Activated T-helper 17 cell treated with anti-CD3 and anti-CD28 coated beads, Interleukin-2, amount 50 U/mL, for 72 hours (primary cell): ENCODE data around the gene ANO2. TPM values are rescaled to one million over a fixed set of nuclear protein-coding genes. Genes with fewer than 3 reads are reported as not detected.
"Not testable (repeated sequence)": the region's sequence is repeated elsewhere in the genome, so short reads cannot be mapped to it uniquely, and the experiment has no call there.

ENCODE experiments used
- ATAC-seq: fragments of 150-1000 bp; cut with Tn5 transposase; replicated peaks from 2 replicates; pipeline ENCODE4 v1.10.0; 2021; ENCODE audit warnings: mild to moderate bottlenecking, moderate library complexity
- H3K27ac Mint-ChIP-seq: one replicate; pipeline ENCODE4 v1.8.0; 2022; ENCODE audit warnings: mixed read lengths
- H3K27me3 Mint-ChIP-seq: one replicate; pipeline ENCODE4 v1.8.0; 2022; ENCODE audit warnings: mixed read lengths
- H3K36me3 Mint-ChIP-seq: one replicate; pipeline ENCODE4 v1.8.0; 2022; ENCODE audit warnings: low read depth, mild to moderate bottlenecking, mixed read lengths
- H3K4me1 Mint-ChIP-seq: one replicate; pipeline ENCODE4 v1.8.0; 2022; ENCODE audit warnings: mixed read lengths
- H3K4me3 Mint-ChIP-seq: one replicate; pipeline ENCODE4 v1.8.0; 2022; ENCODE audit warnings: mild to moderate bottlenecking, mixed read lengths
- H3K9me3 Mint-ChIP-seq: one replicate; pipeline ENCODE4 v1.8.0; 2022; ENCODE audit warnings: mixed read lengths
- total RNA-seq, 2 donors: library from RNA; stranded (reverse); gene quantifications; one replicate each; pipeline ENCODE4 v1.2.3, GENCODE V29; 2022

Gene ANO2
- total RNA-seq, 2 donors from 2014 or later = not detected

- peaks cover 9% of the 10 kb centered on the region for H3K27me3 Mint-ChIP-seq
- no peaks in the 10 kb centered on the region for H3K9me3 Mint-ChIP-seq
- no peak overlapping the region for H3K4me3 Mint-ChIP-seq
- no peak for ATAC-seq
- no peaks in the 10 kb centered on the region for H3K4me1 Mint-ChIP-seq
- no peak overlapping the region for H3K27ac Mint-ChIP-seq
- H3K36me3 Mint-ChIP-seq = no peaks in the 10 kb centered on the region
Measured at GRCh38 chr12:5871741-5872140, 73.3 kb downstream of the ANO2 start.

- ATAC-seq = no peak
- H3K27me3 Mint-ChIP-seq = peaks cover 4% of the 10 kb centered on the region
- no peak overlapping the region for H3K27ac Mint-ChIP-seq
- no peaks in the 10 kb centered on the region for H3K9me3 Mint-ChIP-seq
- H3K4me1 Mint-ChIP-seq = no peaks in the 10 kb centered on the region
- no peaks in the 10 kb centered on the region for H3K36me3 Mint-ChIP-seq
- H3K4me3 Mint-ChIP-seq = no peak overlapping the region
Measured at GRCh38 chr12:5870183-5870582, 74.9 kb downstream of the ANO2 start.

DNA sequence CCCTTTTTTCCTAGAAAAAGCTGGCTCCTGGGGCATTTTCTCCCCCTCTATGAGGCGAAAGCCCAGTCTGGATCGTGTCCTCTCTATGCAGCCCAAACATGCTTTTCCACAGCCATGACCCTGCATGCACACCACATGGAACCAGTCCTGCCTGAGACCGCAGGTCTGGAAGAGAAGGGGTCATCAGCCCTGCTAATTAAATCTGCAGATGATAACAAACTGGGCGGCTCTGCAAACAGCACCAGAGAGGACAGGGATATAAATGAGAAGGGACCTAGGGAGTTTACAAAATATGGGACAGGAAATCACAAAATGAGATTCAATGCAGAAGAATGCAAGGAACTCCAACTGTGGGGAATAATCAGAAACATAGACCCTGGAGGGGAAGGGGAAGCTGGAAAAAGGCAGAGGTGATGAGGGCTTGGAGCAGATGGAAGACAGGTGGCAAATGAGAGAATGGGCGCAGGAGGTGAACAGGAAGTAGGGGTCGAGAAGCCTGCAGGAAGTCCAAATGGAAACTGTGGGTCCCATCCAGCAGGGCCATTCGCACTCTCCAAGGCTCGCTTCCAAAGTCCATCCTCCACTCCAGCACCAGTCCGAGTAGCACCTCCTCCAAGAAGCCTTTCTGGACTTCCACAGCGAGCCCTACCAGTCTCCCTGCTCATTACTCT, 76.3 kb downstream of the ANO2 start:
- Mint-ChIP-seq H3K4me3 (no peak overlapping the region), H3K36me3 (no peaks in the 10 kb centered on the region), H3K9me3 (no peaks in the 10 kb centered on the region), H3K27ac (no peak overlapping the region), H3K27me3 (no peaks in the 10 kb centered on the region), H3K4me1 (no peaks in the 10 kb centered on the region)
- no peak for ATAC-seq

- Mint-ChIP-seq H3K36me3 (no peaks in the 10 kb centered on the region), H3K4me1 (no peaks in the 10 kb centered on the region), H3K27ac (no peak overlapping the region), H3K9me3 (no peaks in the 10 kb centered on the region), H3K27me3 (no peaks in the 10 kb centered on the region), H3K4me3 (no peak overlapping the region)
- no peak for ATAC-seq
Measured at GRCh38 chr12:5865397-5865796, 79.7 kb downstream of the ANO2 start.

DNA sequence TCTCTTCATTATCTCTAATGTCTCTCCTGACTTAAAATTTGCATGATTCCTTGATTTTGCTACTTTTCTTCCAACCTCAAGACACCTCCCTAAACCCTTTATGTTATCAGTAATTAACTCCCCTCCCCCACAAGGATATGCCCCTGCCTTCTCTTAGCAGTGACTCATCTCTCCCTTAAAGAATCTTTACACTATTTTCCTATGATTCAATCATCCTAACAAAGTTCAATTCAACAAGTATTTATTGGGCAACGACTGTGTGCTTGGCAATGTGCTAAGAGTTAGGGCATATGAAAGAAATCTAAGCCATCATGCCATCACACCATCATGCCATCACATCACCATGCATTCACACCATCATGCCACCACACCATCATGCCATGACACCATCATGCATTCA, 80.1 kb downstream of the ANO2 start:
- Mint-ChIP-seq H3K27me3 (peaks cover 3% of the 10 kb centered on the region), H3K9me3 (no peaks in the 10 kb centered on the region), H3K4me3 (no peak overlapping the region), H3K4me1 (no peaks in the 10 kb centered on the region), H3K36me3 (no peaks in the 10 kb centered on the region), H3K27ac (no peak overlapping the region)
- ATAC-seq = no peak

- H3K9me3 Mint-ChIP-seq = no peaks in the 10 kb centered on the region
- no peak for ATAC-seq
- H3K4me3 Mint-ChIP-seq = no peak overlapping the region
- no peaks in the 10 kb centered on the region for H3K36me3 Mint-ChIP-seq
- H3K27me3 Mint-ChIP-seq = peaks cover 5% of the 10 kb centered on the region
- no peak overlapping the region for H3K27ac Mint-ChIP-seq
- no peaks in the 10 kb centered on the region for H3K4me1 Mint-ChIP-seq
Measured at GRCh38 chr12:5864301-5864700, 80.8 kb downstream of the ANO2 start.

DNA sequence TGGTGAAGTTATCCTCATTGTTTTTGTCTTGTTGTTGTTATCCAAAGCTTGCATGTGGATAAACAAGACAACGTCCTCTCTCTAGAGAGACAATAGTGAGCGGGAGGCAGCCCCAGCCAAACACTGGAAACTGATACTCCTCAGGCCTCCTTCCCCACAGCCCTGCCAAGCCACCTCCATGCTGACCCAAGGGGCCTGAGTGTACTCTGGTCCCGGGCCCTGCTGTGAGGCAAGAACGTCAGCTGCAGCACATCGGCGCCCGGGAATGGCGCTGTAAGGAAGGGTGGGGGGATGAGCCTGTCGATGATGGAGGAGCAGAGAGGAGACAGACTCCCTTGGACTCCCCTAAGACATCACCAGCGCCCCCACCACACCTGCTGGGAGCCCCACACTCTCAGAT, 83.6 kb downstream of the ANO2 start:
- no peak for ATAC-seq

DNA sequence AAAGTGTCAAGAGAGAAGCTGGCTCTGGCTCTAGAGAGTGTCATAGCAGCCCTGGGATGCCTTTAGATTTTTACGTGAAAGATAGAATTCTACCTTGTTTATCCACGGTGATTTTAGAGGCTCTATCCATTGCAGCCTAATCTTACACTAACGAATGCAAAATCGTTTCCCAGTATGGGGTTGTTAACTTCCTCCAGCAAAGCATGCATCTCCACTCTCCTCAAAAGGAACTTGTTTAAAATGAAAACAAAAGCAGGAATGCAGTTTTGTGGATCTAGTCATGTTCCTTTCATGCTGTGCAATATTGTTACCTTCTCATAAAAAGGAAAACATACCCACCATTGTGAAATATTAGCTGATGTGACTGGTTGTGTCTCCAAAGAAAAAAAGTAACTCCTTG, 88.4 kb downstream of the ANO2 start:
- Mint-ChIP-seq H3K9me3 (peaks cover 4% of the 10 kb centered on the region), H3K27me3 (peaks cover 20% of the 10 kb centered on the region)

More for the DNA sequence above, 83.6 kb downstream of the ANO2 start:
- Mint-ChIP-seq H3K4me1 (no peaks in the 10 kb centered on the region), H3K27ac (no peak overlapping the region), H3K4me3 (no peak overlapping the region), H3K36me3 (no peaks in the 10 kb centered on the region), H3K27me3 (peaks cover 9% of the 10 kb centered on the region), H3K9me3 (no peaks in the 10 kb centered on the region)

GRCh38 chr12:5846950-5847349, 98.1 kb downstream of the ANO2 start:
- Mint-ChIP-seq H3K27me3 (peaks cover 23% of the 10 kb centered on the region), H3K27ac (no peak overlapping the region), H3K36me3 (no peaks in the 10 kb centered on the region), H3K4me3 (no peak overlapping the region), H3K9me3 (peaks cover 15% of the 10 kb centered on the region), H3K4me1 (no peaks in the 10 kb centered on the region)
- ATAC-seq = no peak

More for the DNA sequence above, 88.4 kb downstream of the ANO2 start:
- H3K4me3 Mint-ChIP-seq = no peak overlapping the region
- H3K27ac Mint-ChIP-seq = no peak overlapping the region
- H3K36me3 Mint-ChIP-seq = no peaks in the 10 kb centered on the region
- no peaks in the 10 kb centered on the region for H3K4me1 Mint-ChIP-seq
- ATAC-seq = no peak

GRCh38 chr12:5840944-5841343, 104.1 kb downstream of the ANO2 start:
- Mint-ChIP-seq H3K4me3 (no peak overlapping the region), H3K27me3 (peaks cover 14% of the 10 kb centered on the region), H3K9me3 (no peaks in the 10 kb centered on the region), H3K4me1 (no peaks in the 10 kb centered on the region), H3K36me3 (no peaks in the 10 kb centered on the region), H3K27ac (no peak overlapping the region)
- ATAC-seq = no peak

GRCh38 chr12:5830111-5830510, 114.9 kb downstream of the ANO2 start:
- Mint-ChIP-seq H3K4me1 (no peaks in the 10 kb centered on the region), H3K9me3 (no peaks in the 10 kb centered on the region), H3K4me3 (no peak overlapping the region), H3K27me3 (peaks cover 14% of the 10 kb centered on the region), H3K36me3 (no peaks in the 10 kb centered on the region), H3K27ac (no peak overlapping the region)
- no peak for ATAC-seq

GRCh38 chr12:5827591-5827990, 117.5 kb downstream of the ANO2 start:
- Mint-ChIP-seq H3K4me3 (no peak overlapping the region), H3K4me1 (no peaks in the 10 kb centered on the region), H3K27ac (no peak overlapping the region), H3K27me3 (peaks cover 12% of the 10 kb centered on the region), H3K36me3 (no peaks in the 10 kb centered on the region), H3K9me3 (no peaks in the 10 kb centered on the region)
- no peak for ATAC-seq

DNA sequence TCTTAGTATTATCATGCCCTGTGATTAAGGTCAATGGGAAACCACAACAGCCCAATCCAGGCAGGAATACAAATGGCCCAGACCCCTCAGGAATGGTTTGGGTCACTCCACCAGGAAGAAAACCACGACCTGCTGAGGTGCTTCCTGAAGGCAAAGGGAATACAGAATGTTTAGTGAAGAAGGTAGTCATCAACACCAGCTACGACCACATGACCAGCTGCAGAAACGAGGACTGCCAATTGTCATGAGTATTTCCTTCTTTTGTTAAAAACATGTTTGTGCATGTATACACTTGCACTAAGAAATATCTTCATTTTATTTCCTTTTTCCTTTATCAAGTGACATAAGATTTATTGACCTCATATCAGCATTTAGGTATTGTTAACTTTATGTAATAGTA, 119.3 kb downstream of the ANO2 start:
- not testable (repeated sequence) for ATAC-seq, H3K4me1 Mint-ChIP-seq, H3K9me3 Mint-ChIP-seq, H3K27me3 Mint-ChIP-seq, H3K36me3 Mint-ChIP-seq, H3K4me3 Mint-ChIP-seq, H3K27ac Mint-ChIP-seq

- not testable (repeated sequence) for H3K4me1 Mint-ChIP-seq, H3K27ac Mint-ChIP-seq, H3K36me3 Mint-ChIP-seq, ATAC-seq, H3K4me3 Mint-ChIP-seq
- peaks cover 11% of the 10 kb centered on the region for H3K9me3 Mint-ChIP-seq
- peaks cover 15% of the 10 kb centered on the region for H3K27me3 Mint-ChIP-seq
Measured at GRCh38 chr12:5818877-5819276, 126.2 kb downstream of the ANO2 start.

- no peak for ATAC-seq
- H3K4me1 Mint-ChIP-seq = no peaks in the 10 kb centered on the region
Measured at GRCh38 chr12:5817246-5817645, 127.8 kb downstream of the ANO2 start.

DNA sequence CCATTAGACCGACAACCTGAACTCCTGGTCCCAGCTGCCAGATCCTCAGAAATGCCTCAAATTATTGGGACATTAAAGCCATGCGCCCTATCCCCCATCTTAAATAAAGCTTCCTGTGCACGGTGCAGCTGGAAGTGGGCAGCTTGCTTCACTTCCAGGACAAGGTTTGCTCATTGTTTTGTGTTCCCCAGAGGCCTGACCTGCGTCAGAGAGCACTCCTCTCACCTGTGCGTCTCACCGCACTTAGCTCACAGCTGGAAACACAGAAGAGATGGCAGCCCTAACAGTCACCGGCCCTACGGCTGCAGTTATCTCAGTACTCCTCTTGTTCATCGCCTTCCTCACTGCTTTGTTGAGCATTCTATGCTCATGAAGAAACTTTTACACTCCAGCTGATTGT, 135.5 kb downstream of the ANO2 start:
- Mint-ChIP-seq H3K4me1 (no peaks in the 10 kb centered on the region), H3K36me3 (no peaks in the 10 kb centered on the region), H3K4me3 (no peak overlapping the region), H3K9me3 (no peaks in the 10 kb centered on the region), H3K27ac (no peak overlapping the region), H3K27me3 (peaks cover 12% of the 10 kb centered on the region)
- no peak for ATAC-seq

More at GRCh38 chr12:5817246-5817645, 127.8 kb downstream of the ANO2 start:
- H3K9me3 Mint-ChIP-seq = peaks cover 11% of the 10 kb centered on the region
- H3K36me3 Mint-ChIP-seq = no peaks in the 10 kb centered on the region
- no peak overlapping the region for H3K27ac Mint-ChIP-seq
- H3K4me3 Mint-ChIP-seq = no peak overlapping the region
- H3K27me3 Mint-ChIP-seq = peaks cover 15% of the 10 kb centered on the region
